HEK293T (cell line): Measurements from ENCODE around the gene GPS1.

ENCODE experiments used
- ARNT ChIP-seq: fragments of 450-650 bp; IDR thresholded peaks from 2 replicates; pipeline ENCODE4 v1.6.1; 2017; ENCODE audit warnings: mild to moderate bottlenecking
- BHLHE40 ChIP-seq: fragments of 450-650 bp; IDR thresholded peaks from 2 replicates; pipeline ENCODE4 v1.6.1; 2016; ENCODE audit warnings: mild to moderate bottlenecking, moderate library complexity, borderline replicate concordance
- CTBP1 ChIP-seq: fragments of 450-650 bp; IDR thresholded peaks from 2 replicates; pipeline ENCODE4 v1.6.1; 2016; ENCODE audit warnings: borderline replicate concordance
- ELF4 ChIP-seq: fragments of 450-650 bp; IDR thresholded peaks from 2 replicates; pipeline ENCODE4 v1.6.1; 2017; ENCODE audit warnings: antibody characterized with exemption
- FOXA1 ChIP-seq: fragments of 450-650 bp; IDR thresholded peaks from 2 replicates; pipeline ENCODE4 v1.6.1; 2016; ENCODE audit warnings: mild to moderate bottlenecking
- FOXK2 ChIP-seq: fragments of 450-650 bp; IDR thresholded peaks from 2 replicates; pipeline ENCODE4 v1.6.1; 2016; ENCODE audit warnings: mild to moderate bottlenecking
- FOXM1 ChIP-seq: fragments of 450-650 bp; IDR thresholded peaks from 2 replicates; pipeline ENCODE4 v1.6.1; 2017; ENCODE audit warnings: mild to moderate bottlenecking, borderline replicate concordance
- HDGF ChIP-seq: fragments of 450-650 bp; IDR thresholded peaks from 2 replicates; pipeline ENCODE4 v1.6.1; 2017; ENCODE audit warnings: antibody characterized with exemption, borderline replicate concordance
- LEF1 ChIP-seq: fragments of 450-650 bp; IDR thresholded peaks from 2 replicates; pipeline ENCODE4 v1.6.1; 2017; ENCODE audit warnings: mild to moderate bottlenecking, borderline replicate concordance
- NFRKB ChIP-seq: fragments of 450-650 bp; IDR thresholded peaks from 2 replicates; pipeline ENCODE4 v1.6.1; 2016; ENCODE audit warnings: mild to moderate bottlenecking, moderate library complexity
- SP1 ChIP-seq: fragments of 450-650 bp; IDR thresholded peaks from 2 replicates; pipeline ENCODE4 v1.6.1; 2017
- SUZ12 ChIP-seq: fragments of 450-650 bp; IDR thresholded peaks from 2 replicates; pipeline ENCODE4 v1.6.1; 2016; ENCODE audit warnings: mild to moderate bottlenecking
- TARDBP ChIP-seq: fragments of 450-650 bp; IDR thresholded peaks from 2 replicates; pipeline ENCODE4 v1.6.1; 2016
- ZNF384 ChIP-seq: fragments of 450-650 bp; IDR thresholded peaks from 2 replicates; pipeline ENCODE4 v1.6.1; 2016

DNA sequence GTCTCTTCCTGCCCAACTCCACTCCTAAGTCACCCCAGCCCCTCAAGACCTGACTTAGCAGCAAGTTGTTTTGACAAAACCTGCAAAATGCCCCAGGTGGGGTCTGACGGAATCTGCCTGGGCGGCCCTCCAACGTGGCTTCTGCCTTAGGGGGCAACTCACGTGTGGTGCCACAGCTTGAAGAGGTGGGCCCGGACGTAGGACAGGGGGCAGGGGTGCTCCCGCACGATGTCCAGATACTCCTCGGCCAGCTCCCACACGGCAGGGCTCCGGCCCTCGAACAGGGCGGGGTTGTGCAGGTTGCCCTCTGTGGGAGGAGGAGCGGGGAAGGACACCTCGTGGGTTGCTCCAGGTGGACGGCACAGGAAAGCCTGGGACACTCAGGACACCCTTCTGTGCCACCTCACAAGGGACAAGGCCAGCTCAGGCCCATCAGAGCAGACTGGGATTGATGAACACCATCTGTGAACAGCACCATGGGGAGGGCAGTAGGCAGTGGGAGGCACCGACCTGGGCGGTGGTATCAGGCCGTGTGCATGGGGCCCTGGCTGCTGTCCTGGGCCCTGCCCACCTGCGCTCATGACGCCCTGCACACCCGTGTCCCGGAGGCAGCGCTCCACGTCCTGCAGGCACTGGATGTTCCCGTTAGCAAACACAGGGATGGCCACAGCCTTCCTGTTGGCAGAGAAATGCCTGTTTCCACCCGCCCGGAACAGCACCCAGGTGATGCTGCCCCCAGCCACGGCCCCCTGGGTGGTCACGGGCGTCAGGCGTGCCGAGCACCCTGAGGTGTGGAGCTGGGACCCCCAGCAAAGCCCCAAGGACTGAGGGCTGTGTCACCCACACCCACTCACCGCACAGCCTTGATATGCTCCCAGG, 9.6 kb downstream of the GPS1 start:
- no peak for TF ChIP-seq ELF4
- TF ChIP-seq NFRKB: no peak
- no peak for TF ChIP-seq SUZ12
- TF ChIP-seq CTBP1: no peak
- TF ChIP-seq LEF1: no peak
- TF ChIP-seq FOXK2: no peak
- no peak for TF ChIP-seq TARDBP
- TF ChIP-seq ARNT: no peak
- no peak for TF ChIP-seq SP1
- TF ChIP-seq BHLHE40: no peak
- TF ChIP-seq FOXA1: no peak
- TF ChIP-seq ZNF384: no peak
- TF ChIP-seq FOXM1: no peak
- no peak for TF ChIP-seq HDGF
